ENCODE data around the gene PRELID2. TPM values are rescaled to one million over a fixed set of nuclear protein-coding genes. Genes with fewer than 3 reads are reported as not detected.

PRELID2 gene
- total RNA-seq, 2 donors from 2014 or later, result 6.7 to 14.3 TPM

DNA sequence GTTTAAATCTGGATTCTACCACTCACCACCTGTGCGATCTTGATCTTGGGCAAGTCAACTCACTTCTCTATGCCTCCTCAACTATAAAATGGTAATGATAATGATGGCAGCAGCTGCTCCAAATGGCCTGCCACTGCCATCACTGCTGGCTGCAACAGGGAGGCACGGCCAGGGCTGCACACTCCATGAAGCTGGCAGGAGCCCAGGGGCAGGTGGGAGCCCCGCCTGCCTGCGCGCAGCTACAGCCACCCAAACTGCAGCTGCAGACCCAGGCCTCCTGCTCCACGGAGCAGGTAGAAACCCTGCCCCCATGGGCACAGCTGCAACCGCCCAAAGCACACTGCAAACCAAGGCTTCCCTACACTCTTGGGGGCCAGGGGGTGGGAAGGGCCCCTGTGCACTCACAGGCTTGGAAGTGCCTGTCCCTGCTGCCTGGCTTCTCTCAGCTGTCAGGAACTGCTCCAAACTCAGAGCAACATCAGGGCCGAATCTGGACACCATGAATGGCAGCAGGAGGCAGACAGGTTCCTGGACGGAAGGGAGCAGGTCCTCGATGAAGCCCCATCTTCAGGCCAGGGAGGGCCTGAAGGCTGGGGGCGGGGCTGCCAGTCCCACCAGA lies 57.6 kb downstream of the PRELID2 start:
- Histone ChIP-seq H3K27me3 (ENCODE audit: control insufficient read depth, insufficient read depth, low read length, poor library complexity, severe bottlenecking) (no peaks in the 10 kb centered on the region), H3K4me3 (ENCODE audit: low read length) (no peak overlapping the region), H3K4me1 (ENCODE audit: control insufficient read depth, insufficient read depth, low read length) (peaks cover 3% of the 10 kb centered on the region), H3K27ac (ENCODE audit: low read depth, low read length) (no peak overlapping the region), H3K36me3 (ENCODE audit: control insufficient read depth, insufficient read depth, low read length) (no peaks in the 10 kb centered on the region), H3K9ac (ENCODE audit: extremely low read depth, low read length, poor library complexity, severe bottlenecking) (no peak overlapping the region), H3K9me3 (ENCODE audit: control insufficient read depth, low read length) (no peaks in the 10 kb centered on the region)
- H3K36me3 Mint-ChIP-seq (ENCODE audit: low read depth), result peaks cover 5% of the 10 kb centered on the region
- DNase-seq, result no peak
- TF ChIP-seq, protein P1, sequence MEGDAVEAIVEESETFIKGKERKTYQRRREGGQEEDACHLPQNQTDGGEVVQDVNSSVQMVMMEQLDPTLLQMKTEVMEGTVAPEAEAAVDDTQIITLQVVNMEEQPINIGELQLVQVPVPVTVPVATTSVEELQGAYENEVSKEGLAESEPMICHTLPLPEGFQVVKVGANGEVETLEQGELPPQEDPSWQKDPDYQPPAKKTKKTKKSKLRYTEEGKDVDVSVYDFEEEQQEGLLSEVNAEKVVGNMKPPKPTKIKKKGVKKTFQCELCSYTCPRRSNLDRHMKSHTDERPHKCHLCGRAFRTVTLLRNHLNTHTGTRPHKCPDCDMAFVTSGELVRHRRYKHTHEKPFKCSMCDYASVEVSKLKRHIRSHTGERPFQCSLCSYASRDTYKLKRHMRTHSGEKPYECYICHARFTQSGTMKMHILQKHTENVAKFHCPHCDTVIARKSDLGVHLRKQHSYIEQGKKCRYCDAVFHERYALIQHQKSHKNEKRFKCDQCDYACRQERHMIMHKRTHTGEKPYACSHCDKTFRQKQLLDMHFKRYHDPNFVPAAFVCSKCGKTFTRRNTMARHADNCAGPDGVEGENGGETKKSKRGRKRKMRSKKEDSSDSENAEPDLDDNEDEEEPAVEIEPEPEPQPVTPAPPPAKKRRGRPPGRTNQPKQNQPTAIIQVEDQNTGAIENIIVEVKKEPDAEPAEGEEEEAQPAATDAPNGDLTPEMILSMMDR (conservative IDR thresholded peaks at IDR 0.05), result no peak
- H3K4me1 Mint-ChIP-seq, result peaks cover 8% of the 10 kb centered on the region
- H3K27me3 Mint-ChIP-seq (ENCODE audit: insufficient read depth), result no peaks in the 10 kb centered on the region
- peaks cover 14% of the 10 kb centered on the region for H3K9me3 Mint-ChIP-seq
- no peak overlapping the region for H3K27ac Mint-ChIP-seq
- WGBS, 2 experiments (ENCODE audit: insufficient coverage in 1 of 2, insufficient read length in 1 of 2), result 86 to 92% methylated on average over 1 to 11 of the region's 11 CpGs
- H3K4me3 Mint-ChIP-seq, result no peak overlapping the region

DNA sequence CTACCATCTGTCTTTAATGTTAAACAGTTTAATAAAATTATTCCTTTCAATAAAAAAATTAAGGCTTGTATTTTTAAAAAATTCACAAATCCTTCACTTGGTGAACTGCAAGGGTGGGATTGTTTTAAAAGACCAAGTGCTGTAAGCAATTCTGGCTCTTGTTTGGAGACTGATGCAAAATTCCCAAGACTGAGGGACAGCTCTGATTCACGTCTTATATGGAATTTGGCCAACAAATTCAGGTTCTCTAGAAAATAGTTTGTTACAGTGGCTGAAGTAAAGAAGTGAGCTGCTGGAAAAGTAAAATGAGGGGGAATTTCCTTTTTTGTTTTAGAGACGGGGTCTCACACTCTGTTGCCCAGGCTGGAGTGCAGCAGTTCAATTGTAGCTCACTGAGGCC lies 58.3 kb downstream of the PRELID2 start:
- TF ChIP-seq, protein P1 (conservative IDR thresholded peaks at IDR 0.05), result no peak
- peaks cover 5% of the 10 kb centered on the region for H3K36me3 Mint-ChIP-seq (ENCODE audit: low read depth)
- H3K4me3 Mint-ChIP-seq, result no peak overlapping the region
- Histone ChIP-seq H3K9me3 (ENCODE audit: control insufficient read depth, low read length) (no peaks in the 10 kb centered on the region), H3K9ac (ENCODE audit: extremely low read depth, low read length, poor library complexity, severe bottlenecking) (no peak overlapping the region), H3K4me1 (ENCODE audit: control insufficient read depth, insufficient read depth, low read length) (peaks cover 3% of the 10 kb centered on the region), H3K36me3 (ENCODE audit: control insufficient read depth, insufficient read depth, low read length) (no peaks in the 10 kb centered on the region), H3K27ac (ENCODE audit: low read depth, low read length) (no peak overlapping the region), H3K27me3 (ENCODE audit: control insufficient read depth, insufficient read depth, low read length, poor library complexity, severe bottlenecking) (no peaks in the 10 kb centered on the region), H3K4me3 (ENCODE audit: low read length) (no peak overlapping the region)
- H3K4me1 Mint-ChIP-seq, result peaks cover 8% of the 10 kb centered on the region
- no peak overlapping the region for H3K27ac Mint-ChIP-seq
- WGBS, 2 experiments (ENCODE audit: insufficient coverage in 1 of 2, insufficient read length in 1 of 2), result 89% methylated on average over 2 of the region's 2 CpGs
- H3K9me3 Mint-ChIP-seq, result peaks cover 16% of the 10 kb centered on the region
- DNase-seq, result no peak
- no peaks in the 10 kb centered on the region for H3K27me3 Mint-ChIP-seq (ENCODE audit: insufficient read depth)

DNA sequence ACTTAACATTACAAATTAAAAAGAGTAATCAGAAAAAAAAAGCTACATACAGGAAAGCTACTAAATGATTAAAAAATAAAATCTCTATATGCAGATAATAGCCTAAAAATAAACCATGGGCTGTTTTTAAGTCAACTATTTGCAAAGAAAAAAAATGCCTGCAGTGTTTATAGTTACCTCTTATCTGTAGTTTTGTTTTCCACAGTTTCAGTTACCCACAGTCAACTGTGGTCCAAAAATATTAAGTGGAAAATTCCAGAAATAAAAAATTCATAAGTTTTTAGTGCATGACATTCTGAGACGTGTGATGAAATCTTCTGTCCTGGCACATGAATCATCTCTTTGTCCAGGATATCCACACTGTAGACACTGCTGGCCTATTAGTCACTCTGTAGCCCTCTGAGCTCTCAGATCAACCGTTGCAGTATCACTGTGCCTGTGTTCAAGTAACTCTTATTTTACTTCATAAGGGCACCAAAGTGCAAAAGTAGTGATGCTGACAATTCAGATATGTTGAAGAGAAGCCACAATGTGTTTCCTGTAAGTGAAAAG lies 59.2 kb downstream of the PRELID2 start:
- TF ChIP-seq, protein P1 (conservative IDR thresholded peaks at IDR 0.05), result no peak
- Mint-ChIP-seq H3K27ac (no peak overlapping the region), H3K4me3 (no peak overlapping the region), H3K27me3 (ENCODE audit: insufficient read depth) (no peaks in the 10 kb centered on the region), H3K36me3 (ENCODE audit: low read depth) (peaks cover 5% of the 10 kb centered on the region), H3K9me3 (peaks cover 16% of the 10 kb centered on the region), H3K4me1 (peaks cover 8% of the 10 kb centered on the region)
- Histone ChIP-seq H3K4me3 (ENCODE audit: low read length) (no peak overlapping the region), H3K36me3 (ENCODE audit: control insufficient read depth, insufficient read depth, low read length) (no peaks in the 10 kb centered on the region), H3K9me3 (ENCODE audit: control insufficient read depth, low read length) (no peaks in the 10 kb centered on the region), H3K27ac (ENCODE audit: low read depth, low read length) (no peak overlapping the region), H3K4me1 (ENCODE audit: control insufficient read depth, insufficient read depth, low read length) (peaks cover 3% of the 10 kb centered on the region), H3K27me3 (ENCODE audit: control insufficient read depth, insufficient read depth, low read length, poor library complexity, severe bottlenecking) (no peaks in the 10 kb centered on the region), H3K9ac (ENCODE audit: extremely low read depth, low read length, poor library complexity, severe bottlenecking) (no peak overlapping the region)
- no peak for DNase-seq
- WGBS, 2 experiments (ENCODE audit: insufficient coverage in 1 of 2, insufficient read length in 1 of 2), result 94 to 96% methylated on average over 2 of the region's 2 CpGs

All from endodermal cell (in vitro differentiated cells).